Activated CD8-positive, alpha-beta memory T cell treated with anti-CD3 and anti-CD28 coated beads, Interleukin-2, amount 50 U/mL, for 4 hours (primary cell): ENCODE measurements around the gene RYR2.
"Not testable (repeated sequence)": the region's sequence is repeated elsewhere in the genome, so short reads cannot be mapped to it uniquely, and the experiment has no call there.

Experiments
- DNase-seq: peaks from one replicate; pipeline ENCODE4 v3.0.0-alpha.2; 2020

Gene RYR2

GRCh38 chr1:237091691-237092090 lies 49.7 kb downstream of the RYR2 start:
- DNase-seq = no peak

DNA sequence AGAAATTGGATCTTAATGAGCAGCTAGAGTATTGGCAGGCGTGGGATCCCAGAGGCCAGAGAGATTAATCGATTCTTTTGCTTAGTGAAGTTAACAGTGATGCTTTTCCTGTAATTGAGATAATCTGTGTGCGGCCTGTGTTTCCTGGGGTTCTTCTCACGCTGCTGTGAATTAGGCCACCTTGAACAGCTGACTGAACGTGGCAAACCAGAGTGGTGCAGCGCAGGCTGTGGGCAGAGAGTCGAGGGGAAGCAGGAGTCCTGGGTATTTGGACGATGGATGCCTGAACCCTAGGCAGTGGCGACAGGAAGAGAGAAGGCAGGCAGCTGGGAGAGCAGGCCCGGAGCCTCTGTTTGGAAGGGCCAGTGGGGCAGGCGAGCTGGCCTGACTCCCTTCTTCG lies 51.7 kb downstream of the RYR2 start:
- no peak for DNase-seq

DNA sequence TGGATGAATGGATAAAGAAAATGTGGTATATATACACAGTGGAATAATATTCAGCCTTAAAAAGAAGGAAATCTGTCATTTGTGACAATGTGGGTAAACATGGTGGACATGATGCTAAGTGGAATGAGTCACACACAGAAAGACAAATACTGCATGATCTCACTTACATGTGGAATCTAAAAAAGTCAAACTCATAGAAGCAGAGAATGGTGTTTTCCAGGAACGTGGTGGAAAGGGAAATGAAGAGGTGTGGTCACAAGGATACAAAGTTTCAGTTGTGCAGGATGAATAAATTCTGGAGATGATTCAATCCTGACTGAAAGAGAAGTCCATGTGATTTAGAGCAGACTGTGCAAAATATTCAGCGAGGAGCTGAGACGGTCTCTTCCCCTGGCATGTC lies 56.6 kb downstream of the RYR2 start:
- no peak for DNase-seq

- no peak for DNase-seq
Measured at GRCh38 chr1:237103021-237103420, 61.0 kb downstream of the RYR2 start.

GRCh38 chr1:237104096-237104495 lies 62.1 kb downstream of the RYR2 start:
- DNase-seq = no peak

- DNase-seq = no peak
Measured at GRCh38 chr1:237105826-237106225, 63.8 kb downstream of the RYR2 start.

GRCh38 chr1:237108297-237109040 lies 66.5 kb downstream of the RYR2 start:
- DNase-seq = no peak

DNA sequence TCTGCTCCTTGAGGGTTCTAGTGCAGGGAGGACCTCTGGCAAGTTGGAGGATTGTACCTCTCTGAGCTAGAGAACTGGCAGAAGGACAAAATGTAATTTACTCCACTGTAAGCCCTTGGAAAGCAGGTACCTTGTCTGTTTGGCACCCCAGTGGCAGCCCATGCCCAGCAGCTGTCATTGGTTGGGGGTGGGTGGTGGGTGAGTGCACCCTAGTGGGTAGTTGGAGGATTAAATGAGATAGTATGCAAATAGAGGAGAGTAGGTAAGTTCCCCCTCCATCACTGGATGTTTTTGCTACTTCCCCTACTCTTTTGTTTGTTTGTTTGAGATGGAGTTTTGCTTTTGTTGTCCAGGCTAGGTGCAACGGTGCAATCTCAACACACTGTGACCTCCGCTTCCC lies 69.8 kb downstream of the RYR2 start:
- DNase-seq = no peak

DNA sequence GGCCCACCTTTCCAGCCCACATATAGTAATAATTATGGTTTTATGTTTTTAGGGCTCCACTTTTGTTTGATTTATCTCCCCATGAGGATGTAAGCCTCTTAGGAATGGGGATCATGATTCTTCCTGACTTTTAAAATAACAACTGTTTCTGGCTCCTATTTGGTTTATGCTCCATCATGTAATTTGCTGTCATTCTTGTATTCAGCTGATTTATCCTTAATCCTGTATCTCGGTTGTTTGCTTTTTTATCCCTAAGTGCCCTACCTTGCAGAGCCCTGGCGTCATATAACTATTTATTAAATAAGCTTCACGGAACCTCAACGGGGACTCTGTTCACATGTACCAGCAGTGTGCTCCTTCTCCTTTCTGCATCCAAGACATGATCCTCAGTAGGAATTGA lies 70.7 kb downstream of the RYR2 start:
- no peak for DNase-seq

- no peak for DNase-seq
Measured at GRCh38 chr1:237115035-237115434, 73.1 kb downstream of the RYR2 start.

DNA sequence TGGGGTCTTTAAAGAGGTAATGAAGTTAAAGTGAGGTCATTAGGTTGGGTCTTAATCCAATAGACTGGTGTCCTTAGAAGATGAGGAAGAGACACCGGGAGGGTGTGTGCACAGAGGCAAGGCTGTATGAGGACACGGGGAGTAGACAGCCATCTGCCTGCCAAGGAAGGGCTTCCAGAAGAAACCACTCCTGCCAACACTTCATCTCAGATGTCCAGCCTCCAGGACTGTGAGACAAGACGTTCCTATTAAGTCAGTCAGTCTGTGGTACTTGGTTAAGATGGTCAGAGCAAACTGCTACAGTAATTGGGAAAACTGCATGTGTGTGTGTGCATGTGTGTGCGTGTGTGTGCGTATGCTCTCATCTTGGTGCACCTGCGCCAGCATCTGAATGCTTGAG lies 77.1 kb downstream of the RYR2 start:
- no peak for DNase-seq

DNA sequence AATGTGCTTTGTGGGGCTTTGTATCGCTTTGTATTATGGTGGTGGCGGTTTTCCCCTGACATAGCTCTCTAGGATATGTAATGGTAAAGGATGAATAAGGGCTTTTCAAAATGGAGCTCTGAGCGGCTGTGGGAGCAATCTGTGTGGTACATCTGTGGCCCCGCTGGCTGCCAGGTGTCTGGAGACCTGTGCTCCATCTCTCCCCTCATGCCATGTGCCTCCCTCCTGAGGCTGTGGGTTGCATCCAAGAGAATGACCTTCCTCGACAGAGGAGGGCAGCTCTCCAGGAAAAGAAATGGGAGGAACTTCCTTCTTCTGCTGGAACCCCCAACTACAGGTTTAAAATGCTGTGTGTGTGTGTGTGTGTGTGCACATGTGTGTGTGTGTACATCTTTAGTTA lies 78.7 kb downstream of the RYR2 start:
- DNase-seq = no peak

DNA sequence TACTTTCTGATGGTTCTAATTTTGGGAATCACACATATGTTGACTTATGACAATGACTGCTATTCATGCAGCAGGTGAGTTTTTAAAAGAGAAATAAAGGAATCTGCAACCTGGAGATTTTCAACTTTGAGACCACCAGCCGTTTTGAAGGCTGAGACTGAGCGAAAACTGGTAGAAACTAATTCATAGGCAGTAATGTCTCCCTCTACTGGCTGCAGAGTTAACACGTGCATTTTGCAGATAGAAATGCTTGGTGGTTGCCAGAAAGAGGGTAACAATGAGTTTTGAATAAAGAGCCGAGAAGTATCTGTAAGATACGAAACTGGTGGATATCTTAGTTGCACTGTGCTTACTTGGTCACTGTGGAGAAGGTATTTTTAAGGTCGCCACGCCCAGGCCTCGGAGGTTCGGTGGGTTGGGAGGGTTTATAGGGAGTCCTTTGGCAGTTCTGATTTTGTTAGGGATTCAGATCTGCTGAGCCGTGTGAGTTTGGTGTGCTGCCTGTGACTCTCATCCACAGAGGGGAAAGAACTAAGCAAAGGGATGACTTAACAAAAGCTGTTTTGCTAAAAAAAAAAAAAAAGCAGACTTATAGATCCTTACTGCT lies 83.0 kb downstream of the RYR2 start:
- DNase-seq = no peak

DNA sequence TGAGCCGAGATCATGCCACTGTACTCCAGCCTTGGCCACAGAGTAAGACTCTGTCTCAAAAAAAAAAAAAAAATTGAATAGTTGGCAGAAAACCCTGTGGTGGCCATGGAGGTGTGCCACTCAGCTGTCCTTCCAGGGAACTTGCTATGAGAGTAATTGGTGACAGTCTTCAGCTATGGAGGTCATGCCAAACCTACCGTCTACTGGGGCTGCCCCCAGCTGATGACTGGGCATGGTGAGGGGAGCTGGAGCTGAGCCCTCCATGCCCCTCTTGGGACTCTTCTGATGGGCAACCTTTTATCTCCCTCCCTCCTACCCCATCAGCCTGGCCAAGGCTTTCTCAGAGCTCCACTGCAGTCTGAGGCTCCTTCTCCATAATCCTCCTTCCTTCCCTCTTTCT lies 84.2 kb downstream of the RYR2 start:
- DNase-seq = no peak

DNA sequence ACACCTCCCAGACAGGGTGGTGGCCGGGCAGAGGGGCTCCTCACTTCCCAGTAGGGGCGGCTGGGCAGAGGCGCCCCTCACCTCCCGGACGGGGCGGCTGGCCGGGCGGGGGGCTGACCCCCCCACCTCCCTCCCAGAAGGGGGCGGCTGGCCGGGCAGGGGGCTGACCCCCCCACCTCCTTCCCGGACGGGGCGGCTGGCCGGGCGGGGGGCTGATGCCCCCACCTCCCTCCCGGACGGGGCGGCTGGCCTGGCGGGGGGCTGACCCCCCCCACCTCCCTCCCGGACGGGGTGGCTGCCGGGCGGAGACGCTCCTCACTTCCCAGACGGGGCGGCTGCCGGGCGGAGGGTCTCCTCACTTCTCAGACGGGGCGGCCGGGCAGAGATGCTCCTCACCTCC lies 85.3 kb downstream of the RYR2 start:
- not testable (repeated sequence) for DNase-seq

GRCh38 chr1:237133921-237134320 lies 91.9 kb downstream of the RYR2 start:
- DNase-seq = no peak

DNA sequence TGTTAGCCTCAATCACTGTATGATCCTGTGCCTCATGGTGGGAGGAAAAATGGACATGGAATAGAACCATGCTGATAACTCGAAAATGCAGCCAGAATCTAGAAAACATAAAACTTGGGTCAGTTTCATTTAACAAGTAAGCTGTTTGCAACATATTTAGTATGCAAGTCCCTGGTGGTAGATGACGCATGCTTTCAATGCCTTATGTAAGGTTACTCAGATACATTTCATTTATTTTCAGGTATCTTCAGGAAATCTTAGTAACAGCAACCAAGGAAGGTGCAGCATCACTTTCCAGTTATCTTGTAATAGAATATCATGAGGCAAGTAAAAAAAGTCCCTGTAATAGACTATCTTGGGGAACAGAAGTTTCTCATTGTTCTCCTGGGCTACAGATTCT lies 92.9 kb downstream of the RYR2 start:
- no peak for DNase-seq

GRCh38 chr1:237138551-237138950 lies 96.6 kb downstream of the RYR2 start:
- DNase-seq = no peak

DNA sequence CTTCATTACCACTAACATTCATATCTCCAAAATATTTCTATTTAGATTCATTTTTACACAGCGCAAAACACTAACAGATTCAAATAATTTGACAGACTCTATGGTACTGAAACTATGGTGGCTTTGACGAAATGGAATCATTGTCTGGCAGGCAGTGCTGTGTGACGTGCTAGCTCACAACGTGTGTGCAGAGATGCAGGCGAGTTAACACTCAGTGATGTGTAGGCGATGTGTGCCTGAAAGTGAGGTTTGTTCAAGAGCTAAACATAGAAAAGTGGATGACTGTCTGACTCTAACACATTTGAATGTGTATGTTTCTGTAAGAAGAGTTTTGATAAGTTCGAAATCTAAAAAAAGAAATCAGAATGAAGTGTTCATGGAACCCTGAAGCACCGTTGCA lies 97.7 kb downstream of the RYR2 start:
- no peak for DNase-seq

- no peak for DNase-seq
Measured at GRCh38 chr1:237140986-237141385, 99.0 kb downstream of the RYR2 start.

GRCh38 chr1:237141502-237141901 lies 99.5 kb downstream of the RYR2 start:
- no peak for DNase-seq

GRCh38 chr1:237145379-237146135 lies 103.6 kb downstream of the RYR2 start:
- DNase-seq = no peak

DNA sequence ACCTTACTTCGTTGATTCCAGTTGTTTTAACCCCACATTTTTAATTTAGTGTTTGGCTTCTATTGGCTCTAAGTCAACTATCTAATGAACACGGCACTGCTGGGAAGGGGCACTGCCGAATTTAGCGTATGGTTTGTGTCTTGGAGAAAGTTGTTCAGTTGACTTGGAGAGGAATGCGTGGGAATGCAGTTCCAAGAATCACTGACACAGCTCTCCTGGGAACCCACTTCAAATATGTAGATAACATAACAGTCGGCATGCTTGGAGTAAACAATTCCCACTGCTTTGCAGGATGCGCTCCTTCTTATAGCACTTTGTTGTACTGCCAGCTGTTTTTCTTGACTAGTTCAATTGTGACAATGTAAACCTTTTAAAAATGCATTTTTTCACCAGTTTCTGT lies 104.3 kb downstream of the RYR2 start:
- DNase-seq = no peak

- DNase-seq = no peak
Measured at GRCh38 chr1:237149857-237150256, 107.9 kb downstream of the RYR2 start.
